GM10847 (cell line): Measurements from ENCODE around the gene ADGRG3.

Experiments used
- POLR2A ChIP-seq: IDR thresholded peaks from 2 replicates; pipeline ENCODE4 v1.6.1; 2011; ENCODE audit not compliant: insufficient read length; ENCODE audit errors: extremely low read depth

The ADGRG3 gene

DNA sequence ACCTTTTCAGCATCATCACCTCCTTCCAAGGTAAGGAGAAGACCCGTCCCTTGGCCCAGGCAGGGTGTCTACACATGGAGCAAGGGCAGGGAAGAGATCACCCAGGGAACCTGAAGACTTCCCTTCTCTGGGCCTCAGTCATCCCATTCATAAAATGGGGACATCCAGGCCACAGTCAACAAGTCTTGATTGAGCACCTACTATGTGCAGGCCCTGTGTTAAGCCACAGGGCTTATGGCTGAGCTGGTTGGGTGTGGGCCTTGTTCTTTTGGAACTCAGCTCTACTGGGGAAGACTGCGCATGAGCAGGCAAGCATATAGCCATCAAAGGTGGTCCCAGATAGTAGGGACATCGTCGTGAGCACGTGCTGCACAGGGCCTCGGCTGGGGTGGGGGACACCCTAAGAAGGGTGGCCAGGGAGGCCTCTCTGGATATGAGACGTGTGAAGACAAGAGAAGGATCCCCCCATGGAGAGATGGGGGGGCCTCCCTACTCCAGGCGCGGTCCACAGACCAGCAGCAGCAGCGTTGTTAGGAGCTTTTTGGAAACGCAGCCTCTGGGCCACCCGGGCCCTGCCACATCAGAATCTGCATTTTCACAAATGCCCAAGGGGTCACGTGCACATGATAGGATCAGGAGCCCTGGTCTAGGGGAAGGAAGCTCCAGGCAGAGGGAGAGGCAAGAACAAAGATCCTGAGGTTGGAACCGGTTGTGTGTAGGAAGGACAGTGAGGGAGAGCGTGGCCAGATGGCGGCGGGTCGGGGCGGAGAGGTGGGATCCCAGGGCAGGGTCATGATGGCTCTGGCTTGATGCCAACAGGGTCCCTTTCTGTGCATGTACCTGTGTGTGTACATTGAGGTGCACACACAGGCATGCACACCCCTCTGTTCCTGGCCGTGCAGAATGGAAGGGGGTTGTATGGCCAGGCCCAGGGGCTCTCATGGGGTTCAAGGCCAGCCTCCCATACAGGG is 5.9 kb upstream of the ADGRG3 start:
- no peak for TF ChIP-seq POLR2A

DNA sequence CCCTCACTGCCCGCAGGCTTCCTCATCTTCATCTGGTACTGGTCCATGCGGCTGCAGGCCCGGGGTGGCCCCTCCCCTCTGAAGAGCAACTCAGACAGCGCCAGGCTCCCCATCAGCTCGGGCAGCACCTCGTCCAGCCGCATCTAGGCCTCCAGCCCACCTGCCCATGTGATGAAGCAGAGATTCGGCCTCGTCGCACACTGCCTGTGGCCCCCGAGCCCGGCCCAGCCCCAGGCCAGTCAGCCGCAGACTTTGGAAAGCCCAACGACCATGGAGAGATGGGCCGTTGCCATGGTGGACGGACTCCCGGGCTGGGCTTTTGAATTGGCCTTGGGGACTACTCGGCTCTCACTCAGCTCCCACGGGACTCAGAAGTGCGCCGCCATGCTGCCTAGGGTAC is 4.7 kb upstream of the ADGRG3 start:
- TF ChIP-seq POLR2A: no peak

DNA sequence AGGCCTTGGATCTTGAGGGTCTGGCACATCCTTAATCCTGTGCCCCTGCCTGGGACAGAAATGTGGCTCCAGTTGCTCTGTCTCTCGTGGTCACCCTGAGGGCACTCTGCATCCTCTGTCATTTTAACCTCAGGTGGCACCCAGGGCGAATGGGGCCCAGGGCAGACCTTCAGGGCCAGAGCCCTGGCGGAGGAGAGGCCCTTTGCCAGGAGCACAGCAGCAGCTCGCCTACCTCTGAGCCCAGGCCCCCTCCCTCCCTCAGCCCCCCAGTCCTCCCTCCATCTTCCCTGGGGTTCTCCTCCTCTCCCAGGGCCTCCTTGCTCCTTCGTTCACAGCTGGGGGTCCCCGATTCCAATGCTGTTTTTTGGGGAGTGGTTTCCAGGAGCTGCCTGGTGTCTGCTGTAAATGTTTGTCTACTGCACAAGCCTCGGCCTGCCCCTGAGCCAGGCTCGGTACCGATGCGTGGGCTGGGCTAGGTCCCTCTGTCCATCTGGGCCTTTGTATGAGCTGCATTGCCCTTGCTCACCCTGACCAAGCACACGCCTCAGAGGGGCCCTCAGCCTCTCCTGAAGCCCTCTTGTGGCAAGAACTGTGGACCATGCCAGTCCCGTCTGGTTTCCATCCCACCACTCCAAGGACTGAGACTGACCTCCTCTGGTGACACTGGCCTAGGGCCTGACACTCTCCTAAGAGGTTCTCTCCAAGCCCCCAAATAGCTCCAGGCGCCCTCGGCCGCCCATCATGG is 4.0 kb upstream of the ADGRG3 start:
- TF ChIP-seq POLR2A: no peak

DNA sequence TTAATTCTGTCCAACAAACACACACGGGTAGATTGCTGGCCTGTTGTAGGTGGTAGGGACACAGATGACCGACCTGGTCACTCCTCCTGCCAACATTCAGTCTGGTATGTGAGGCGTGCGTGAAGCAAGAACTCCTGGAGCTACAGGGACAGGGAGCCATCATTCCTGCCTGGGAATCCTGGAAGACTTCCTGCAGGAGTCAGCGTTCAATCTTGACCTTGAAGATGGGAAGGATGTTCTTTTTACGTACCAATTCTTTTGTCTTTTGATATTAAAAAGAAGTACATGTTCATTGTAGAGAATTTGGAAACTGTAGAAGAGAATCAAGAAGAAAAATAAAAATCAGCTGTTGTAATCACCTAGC is 3.5 kb upstream of the ADGRG3 start:
- no peak for TF ChIP-seq POLR2A

GRCh38 chr16:57665541-57665940 is 2.6 kb upstream of the ADGRG3 start:
- no peak for TF ChIP-seq POLR2A

- no peak for TF ChIP-seq POLR2A
These were observed 1.6 kb upstream of the ADGRG3 start for GRCh38 chr16:57666353-57667047.

- TF ChIP-seq POLR2A: no peak
These were observed 1.0 kb upstream of the ADGRG3 start for GRCh38 chr16:57667048-57667525.

DNA sequence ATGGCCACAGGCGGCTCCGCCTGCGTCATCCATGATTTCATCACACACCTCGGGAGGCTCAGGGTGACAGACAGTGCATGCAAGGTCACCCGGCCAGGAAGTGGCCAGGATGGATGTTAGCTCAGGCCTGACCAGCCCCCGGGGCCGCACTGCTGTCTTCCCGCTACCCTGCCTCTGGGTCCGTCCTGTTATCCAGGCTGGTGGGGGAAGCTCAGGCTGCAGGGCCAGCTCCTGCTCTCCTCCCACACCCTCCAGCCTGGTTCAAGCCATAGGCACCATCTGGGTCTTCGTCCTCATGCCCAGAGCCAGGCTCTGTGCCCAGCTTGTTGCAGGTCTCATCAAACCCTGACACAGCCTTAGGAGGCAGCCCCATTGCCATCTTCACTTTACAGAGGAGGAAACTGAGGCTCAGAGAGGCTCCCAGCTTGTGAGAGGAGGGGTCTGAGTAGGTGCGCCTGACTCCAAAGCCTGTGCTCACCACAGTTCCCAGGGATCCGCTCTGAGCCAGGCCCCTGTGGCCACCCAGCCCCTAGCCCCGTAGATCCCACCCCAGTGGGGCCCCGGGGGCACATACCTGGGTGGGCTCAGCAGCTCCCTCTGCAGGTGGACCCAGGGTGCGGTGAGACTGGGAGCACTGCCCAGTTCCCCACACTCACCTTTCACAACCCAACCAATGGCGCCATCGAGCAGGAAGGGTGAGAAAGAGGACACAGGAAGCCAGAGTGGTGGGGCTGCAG is 412 bp upstream of the ADGRG3 start:
- no peak for TF ChIP-seq POLR2A

GRCh38 chr16:57668630-57669475 is 747 bp downstream of the ADGRG3 start:
- TF ChIP-seq POLR2A: no peak

GRCh38 chr16:57669476-57670162 is 1.5 kb downstream of the ADGRG3 start:
- no peak for TF ChIP-seq POLR2A

DNA sequence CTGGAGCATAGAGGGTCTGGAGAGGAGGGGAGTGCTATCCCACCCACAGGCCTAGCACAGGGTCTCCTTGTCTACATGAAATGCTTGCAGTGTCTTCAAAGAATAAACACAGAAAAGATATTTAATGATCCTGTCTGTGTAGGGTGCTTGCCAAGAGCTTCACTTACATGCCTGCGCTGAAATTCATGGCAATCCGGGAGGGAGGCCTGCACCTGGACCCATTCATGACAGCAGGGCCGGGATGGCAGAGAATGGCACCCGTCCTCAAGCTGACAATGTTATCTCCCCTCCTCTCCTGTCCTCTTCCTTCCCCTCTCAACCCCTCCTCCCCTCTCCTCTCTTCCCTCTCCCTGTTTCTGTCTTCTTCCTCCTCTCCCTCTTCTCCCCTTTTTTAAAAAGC is 2.1 kb downstream of the ADGRG3 start:
- no peak for TF ChIP-seq POLR2A

DNA sequence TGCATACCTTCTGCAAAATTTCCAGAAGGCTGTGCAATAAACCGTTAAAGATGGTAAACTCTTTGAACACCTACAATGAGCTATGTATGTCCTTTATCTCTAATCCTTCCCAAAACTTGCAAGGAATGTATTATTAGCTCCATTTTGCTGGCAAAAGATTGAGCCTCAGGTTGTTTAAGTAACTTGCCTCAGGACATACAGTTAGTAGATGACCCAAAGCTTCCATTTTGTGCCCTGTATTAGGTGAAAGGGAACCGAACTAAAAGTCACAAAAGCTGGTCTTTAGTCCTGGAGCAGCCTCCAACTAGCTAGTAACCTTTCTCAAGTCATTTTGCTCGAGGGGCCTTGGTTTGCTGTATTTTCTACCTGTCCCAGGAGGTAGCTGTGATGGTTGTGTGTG is 4.3 kb downstream of the ADGRG3 start:
- TF ChIP-seq POLR2A: no peak

- no peak for TF ChIP-seq POLR2A
These were observed 4.7 kb downstream of the ADGRG3 start for GRCh38 chr16:57672824-57673223.
